ENCODE data around the gene BEND7. TPM values are rescaled to one million over a fixed set of nuclear protein-coding genes. Genes with fewer than 3 reads are reported as not detected.

The BEND7 gene
- total RNA-seq, 1 donor from 2014 or later = 15.8 TPM

DNA sequence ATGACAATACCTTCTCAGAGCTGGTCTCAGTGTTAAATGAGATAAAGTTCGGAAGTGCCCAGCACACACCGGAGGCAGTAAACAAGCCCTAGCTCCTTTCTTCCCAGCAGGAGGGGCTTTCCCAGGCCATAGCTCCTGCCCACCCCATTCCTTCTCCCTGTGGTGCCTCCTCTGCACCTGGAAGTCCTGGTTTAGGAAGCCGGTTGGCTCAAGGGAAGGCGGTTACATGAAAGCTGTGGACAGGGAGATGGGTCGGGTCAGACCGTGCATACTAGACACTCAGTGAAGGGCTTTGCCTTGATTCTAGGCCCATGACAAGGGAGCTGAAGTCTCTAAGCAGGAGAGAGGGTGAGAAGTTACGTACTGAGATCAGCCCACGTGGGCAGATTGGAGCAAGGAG, 8.6 kb downstream of the BEND7 start:
- no peak for DNase-seq (ENCODE audit: low spot score)
- H3K4me3 Mint-ChIP-seq (ENCODE audit: unreplicated experiment) = no peak overlapping the region
- TF ChIP-seq, protein P1, sequence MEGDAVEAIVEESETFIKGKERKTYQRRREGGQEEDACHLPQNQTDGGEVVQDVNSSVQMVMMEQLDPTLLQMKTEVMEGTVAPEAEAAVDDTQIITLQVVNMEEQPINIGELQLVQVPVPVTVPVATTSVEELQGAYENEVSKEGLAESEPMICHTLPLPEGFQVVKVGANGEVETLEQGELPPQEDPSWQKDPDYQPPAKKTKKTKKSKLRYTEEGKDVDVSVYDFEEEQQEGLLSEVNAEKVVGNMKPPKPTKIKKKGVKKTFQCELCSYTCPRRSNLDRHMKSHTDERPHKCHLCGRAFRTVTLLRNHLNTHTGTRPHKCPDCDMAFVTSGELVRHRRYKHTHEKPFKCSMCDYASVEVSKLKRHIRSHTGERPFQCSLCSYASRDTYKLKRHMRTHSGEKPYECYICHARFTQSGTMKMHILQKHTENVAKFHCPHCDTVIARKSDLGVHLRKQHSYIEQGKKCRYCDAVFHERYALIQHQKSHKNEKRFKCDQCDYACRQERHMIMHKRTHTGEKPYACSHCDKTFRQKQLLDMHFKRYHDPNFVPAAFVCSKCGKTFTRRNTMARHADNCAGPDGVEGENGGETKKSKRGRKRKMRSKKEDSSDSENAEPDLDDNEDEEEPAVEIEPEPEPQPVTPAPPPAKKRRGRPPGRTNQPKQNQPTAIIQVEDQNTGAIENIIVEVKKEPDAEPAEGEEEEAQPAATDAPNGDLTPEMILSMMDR (IDR thresholded peaks at IDR 0.05) = no peak

DNA sequence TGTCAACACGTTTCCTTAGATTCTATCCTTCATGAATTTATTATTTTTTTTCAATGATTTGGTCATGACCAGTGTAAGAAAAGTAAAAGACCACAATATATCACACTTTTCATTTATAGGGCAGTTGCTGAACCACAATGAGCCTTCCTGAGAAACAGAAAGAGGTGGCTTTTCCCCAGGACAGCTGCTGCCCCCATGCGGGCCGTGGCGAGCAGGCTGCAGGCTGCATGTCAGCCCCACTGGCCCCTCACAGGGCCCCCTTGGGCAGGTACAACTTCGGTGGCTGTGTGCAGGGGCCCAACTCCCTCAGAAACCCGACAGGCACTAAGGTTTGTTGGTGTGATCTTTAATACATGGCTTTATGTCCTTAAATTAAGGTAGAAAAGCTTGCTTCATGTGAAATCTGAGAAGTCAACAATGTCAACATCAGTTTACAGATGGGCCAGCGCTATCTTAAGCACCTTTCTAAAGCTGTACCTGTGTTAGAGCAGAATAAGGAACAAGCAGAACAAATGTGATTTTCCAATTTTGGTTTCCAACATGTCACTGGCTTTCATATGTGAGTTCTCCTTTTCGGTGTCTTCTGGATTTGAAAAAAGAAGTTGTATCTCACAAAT, 10.6 kb downstream of the BEND7 start:
- TF ChIP-seq, protein P1 (IDR thresholded peaks at IDR 0.05) = peak; percentile 72
- Mint-ChIP-seq H3K4me3 (ENCODE audit: unreplicated experiment) (no peak overlapping the region), H3K4me1 (ENCODE audit: low read depth) (no peaks in the 10 kb centered on the region), H3K36me3 (ENCODE audit: low read depth) (peaks cover 9% of the 10 kb centered on the region), H3K9me3 (ENCODE audit: low read depth) (no peaks in the 10 kb centered on the region), H3K27ac (ENCODE audit: unreplicated experiment) (no peak overlapping the region), H3K27me3 (ENCODE audit: low read depth) (no peaks in the 10 kb centered on the region)
- no peak for DNase-seq (ENCODE audit: low spot score)

More for the DNA sequence above, 8.6 kb downstream of the BEND7 start:
- peaks cover 13% of the 10 kb centered on the region for H3K36me3 Mint-ChIP-seq (ENCODE audit: low read depth)
- no peaks in the 10 kb centered on the region for H3K4me1 Mint-ChIP-seq (ENCODE audit: low read depth)
- H3K27me3 Mint-ChIP-seq (ENCODE audit: low read depth) = no peaks in the 10 kb centered on the region
- no peak overlapping the region for H3K27ac Mint-ChIP-seq (ENCODE audit: unreplicated experiment)
- H3K9me3 Mint-ChIP-seq (ENCODE audit: low read depth) = no peaks in the 10 kb centered on the region

DNA sequence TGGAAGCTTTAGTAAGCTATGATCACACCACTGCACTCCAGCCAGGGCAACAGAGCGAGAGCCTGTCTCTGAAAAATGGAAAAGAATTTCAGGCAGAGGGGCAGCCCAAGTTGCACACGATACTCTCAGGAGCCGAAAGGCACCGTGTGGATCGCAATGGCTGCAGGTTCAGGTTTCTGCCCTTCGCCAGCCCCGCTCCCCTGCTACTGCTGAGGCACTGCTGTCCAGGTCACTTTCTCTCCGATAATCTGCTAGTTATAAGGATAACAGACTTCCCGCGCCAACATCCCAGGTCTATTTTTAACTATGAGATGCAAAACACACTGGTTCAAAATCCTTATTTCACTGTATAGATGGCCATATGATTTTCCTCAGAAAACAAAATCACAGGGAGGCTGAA, 11.1 kb downstream of the BEND7 start:
- no peaks in the 10 kb centered on the region for H3K27me3 Mint-ChIP-seq (ENCODE audit: low read depth)
- TF ChIP-seq, protein P1 (IDR thresholded peaks at IDR 0.05) = no peak
- H3K4me3 Mint-ChIP-seq (ENCODE audit: unreplicated experiment) = no peak overlapping the region
- peaks cover 8% of the 10 kb centered on the region for H3K36me3 Mint-ChIP-seq (ENCODE audit: low read depth)
- no peaks in the 10 kb centered on the region for H3K9me3 Mint-ChIP-seq (ENCODE audit: low read depth)
- no peaks in the 10 kb centered on the region for H3K4me1 Mint-ChIP-seq (ENCODE audit: low read depth)
- H3K27ac Mint-ChIP-seq (ENCODE audit: unreplicated experiment) = no peak overlapping the region
- no peak for DNase-seq (ENCODE audit: low spot score)

DNA sequence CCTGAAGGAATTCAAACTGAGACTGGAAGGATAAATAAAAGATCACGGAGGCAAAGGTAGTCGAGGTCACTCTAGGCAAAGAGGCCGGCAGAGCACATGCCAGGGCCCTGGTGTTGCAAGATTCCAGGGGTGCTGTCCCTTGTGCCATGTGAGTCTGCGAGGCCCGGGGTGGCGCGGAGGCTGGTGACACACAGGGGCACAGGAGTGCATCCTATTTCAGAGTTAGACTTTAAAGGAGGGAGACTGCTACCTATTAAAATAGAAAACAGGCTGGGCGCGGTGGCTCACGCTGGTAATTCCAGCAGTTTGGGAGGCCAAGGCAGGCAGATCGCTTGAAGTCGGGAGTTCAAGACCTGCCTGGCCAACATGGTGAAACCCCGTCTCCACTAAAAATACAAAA, 12.6 kb downstream of the BEND7 start:
- H3K4me1 Mint-ChIP-seq (ENCODE audit: low read depth) = no peaks in the 10 kb centered on the region
- DNase-seq (ENCODE audit: low spot score) = no peak
- H3K27ac Mint-ChIP-seq (ENCODE audit: unreplicated experiment) = no peak overlapping the region
- TF ChIP-seq, protein P1 (IDR thresholded peaks at IDR 0.05) = no peak
- H3K9me3 Mint-ChIP-seq (ENCODE audit: low read depth) = no peaks in the 10 kb centered on the region
- no peak overlapping the region for H3K4me3 Mint-ChIP-seq (ENCODE audit: unreplicated experiment)
- peaks cover 8% of the 10 kb centered on the region for H3K36me3 Mint-ChIP-seq (ENCODE audit: low read depth)
- no peaks in the 10 kb centered on the region for H3K27me3 Mint-ChIP-seq (ENCODE audit: low read depth)

DNA sequence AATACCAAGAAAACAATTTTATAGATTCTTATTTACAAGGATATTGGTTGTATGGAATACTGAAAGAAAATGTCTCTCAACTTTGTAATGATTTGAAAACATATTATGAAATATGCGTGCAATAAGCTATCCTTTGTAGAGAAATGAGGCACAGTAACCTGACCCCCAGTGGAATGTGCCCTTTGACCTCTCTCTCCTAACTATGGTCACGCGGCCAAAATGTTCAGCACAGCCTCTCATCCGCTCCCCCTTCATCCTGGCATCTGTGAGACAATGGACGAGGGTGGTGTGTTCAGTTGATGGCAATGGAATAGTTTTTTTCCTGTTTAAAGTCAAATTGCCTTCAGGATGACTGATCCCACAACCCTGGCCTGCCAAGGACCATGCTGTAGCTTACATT, 13.3 kb downstream of the BEND7 start:
- H3K27me3 Mint-ChIP-seq (ENCODE audit: low read depth) = no peaks in the 10 kb centered on the region
- no peaks in the 10 kb centered on the region for H3K4me1 Mint-ChIP-seq (ENCODE audit: low read depth)
- no peaks in the 10 kb centered on the region for H3K9me3 Mint-ChIP-seq (ENCODE audit: low read depth)
- no peak overlapping the region for H3K4me3 Mint-ChIP-seq (ENCODE audit: unreplicated experiment)
- peaks cover 8% of the 10 kb centered on the region for H3K36me3 Mint-ChIP-seq (ENCODE audit: low read depth)
- no peak overlapping the region for H3K27ac Mint-ChIP-seq (ENCODE audit: unreplicated experiment)
- no peak for DNase-seq (ENCODE audit: low spot score)
- TF ChIP-seq, protein P1 (IDR thresholded peaks at IDR 0.05) = no peak

All from chondrocyte (in vitro differentiated cells).